KMS-11 (cell line): ENCODE measurements around the gene SELENOV.

ENCODE experiments used
- H2AFZ ChIP-seq: fragments of 200-600 bp; sonication (generic); 2 replicates; pipeline ENCODE4 v1.6.1; 2016; ENCODE audit warnings: antibody characterized with exemption, mixed run types, low read depth
- H3K27ac ChIP-seq: fragments of 200-600 bp; sonication (generic); 2 replicates; pipeline ENCODE4 v1.6.1; 2016; ENCODE audit warnings: mild to moderate bottlenecking, mixed run types
- H3K27me3 ChIP-seq: fragments of 200-600 bp; sonication (generic); 2 replicates; pipeline ENCODE4 v1.6.1; 2017; ENCODE audit warnings: mild to moderate bottlenecking, low read depth, mixed run types, moderate library complexity; ENCODE audit not compliant: insufficient read depth
- H3K36me3 ChIP-seq: fragments of 200-600 bp; sonication (generic); 2 replicates; pipeline ENCODE4 v1.6.1; 2017; ENCODE audit warnings: mild to moderate bottlenecking, mixed run types; ENCODE audit not compliant: insufficient read depth
- H3K4me1 ChIP-seq: fragments of 200-600 bp; sonication (generic); 2 replicates; pipeline ENCODE4 v1.6.1; 2016; ENCODE audit warnings: mild to moderate bottlenecking, low read depth, mixed run types; ENCODE audit not compliant: poor library complexity, severe bottlenecking
- H3K4me2 ChIP-seq: fragments of 200-600 bp; sonication (generic); 2 replicates; pipeline ENCODE4 v1.7.0; 2016; ENCODE audit warnings: mild to moderate bottlenecking, mixed run types
- H3K4me3 ChIP-seq: fragments of 200-600 bp; sonication (generic); IDR thresholded peaks from 2 replicates; pipeline ENCODE4 v1.6.1; 2017; ENCODE audit warnings: low read depth, low read length, mixed read lengths; ENCODE audit not compliant: insufficient read depth
- H3K79me2 ChIP-seq: fragments of 200-600 bp; sonication (generic); 2 replicates; pipeline ENCODE4 v1.6.1; 2016; ENCODE audit warnings: low read depth, mixed run types; ENCODE audit not compliant: insufficient read depth
- H3K9ac ChIP-seq: fragments of 200-600 bp; sonication (generic); 2 replicates; pipeline ENCODE4 v1.6.1; 2016; ENCODE audit warnings: mild to moderate bottlenecking, mixed run types
- H4K20me1 ChIP-seq: fragments of 200-600 bp; sonication (generic); 2 replicates; pipeline ENCODE4 v1.6.1; 2016; ENCODE audit warnings: mild to moderate bottlenecking, mixed run types; ENCODE audit not compliant: insufficient read depth
- CTCF ChIP-seq: fragments of 200-600 bp; sonication (generic); conservative IDR thresholded peaks from 2 replicates; pipeline ENCODE4 v1.6.1; 2017; ENCODE audit warnings: low read depth, mild to moderate bottlenecking, antibody characterized with exemption, low read length, moderate library complexity, mixed read lengths

Gene SELENOV

GRCh38 chr19:39520541-39521484, 5.9 kb downstream of the SELENOV start:
- no peaks in the 10 kb centered on the region for H3K36me3 ChIP-seq
- no peak overlapping the region for H3K4me2 ChIP-seq
- H3K27me3 ChIP-seq, result peaks cover 3% of the 10 kb centered on the region; the same call in 1 of the 2 replicates
- H3K4me3 ChIP-seq, result no peak overlapping the region
- H3K27ac ChIP-seq, result no peak overlapping the region
- TF ChIP-seq CTCF, result no peak
- H4K20me1 ChIP-seq, result no peaks in the 10 kb centered on the region
- H3K4me1 ChIP-seq, result no peaks in the 10 kb centered on the region
- no peak overlapping the region for H2AFZ ChIP-seq
- no peak overlapping the region for H3K9ac ChIP-seq
- no peaks in the 10 kb centered on the region for H3K79me2 ChIP-seq

GRCh38 chr19:39524495-39524894, 9.6 kb downstream of the SELENOV start:
- no peak overlapping the region for H3K9ac ChIP-seq
- H3K4me1 ChIP-seq, result no peaks in the 10 kb centered on the region
- no peaks in the 10 kb centered on the region for H3K27me3 ChIP-seq
- no peak overlapping the region for H3K4me3 ChIP-seq
- H3K27ac ChIP-seq, result no peak overlapping the region
- H3K79me2 ChIP-seq, result no peaks in the 10 kb centered on the region
- no peak overlapping the region for H2AFZ ChIP-seq
- no peaks in the 10 kb centered on the region for H4K20me1 ChIP-seq
- TF ChIP-seq CTCF, result no peak
- no peaks in the 10 kb centered on the region for H3K36me3 ChIP-seq
- no peak overlapping the region for H3K4me2 ChIP-seq

- Histone ChIP-seq H3K4me3 (no peak overlapping the region), H4K20me1 (no peaks in the 10 kb centered on the region), H3K4me2 (no peak overlapping the region), H3K27me3 (no peaks in the 10 kb centered on the region), H3K36me3 (no peaks in the 10 kb centered on the region), H3K27ac (no peak overlapping the region), H3K79me2 (no peaks in the 10 kb centered on the region), H2AFZ (no peak overlapping the region), H3K4me1 (no peaks in the 10 kb centered on the region), H3K9ac (no peak overlapping the region)
- no peak for TF ChIP-seq CTCF
Measured at GRCh38 chr19:39525205-39525604, 10.3 kb downstream of the SELENOV start.

- Histone ChIP-seq H3K27ac (peak overlapping the region; percentile 39; the same call in 1 of the 2 replicates), H3K9ac (peak overlapping the region; percentile 62; the same call in 1 of the 2 replicates), H3K27me3 (no peaks in the 10 kb centered on the region), H3K4me1 (peaks cover 16% of the 10 kb centered on the region), H3K4me2 (peak overlapping the region; percentile 77), H3K36me3 (no peaks in the 10 kb centered on the region), H4K20me1 (no peaks in the 10 kb centered on the region), H3K4me3 (peak overlapping the region; percentile 19), H2AFZ (peak overlapping the region; percentile 96), H3K79me2 (peaks cover 17% of the 10 kb centered on the region; the same call in 1 of the 2 replicates)
- no peak for TF ChIP-seq CTCF
Measured at GRCh38 chr19:39531834-39532232, 16.9 kb downstream of the SELENOV start.
